K562 (cell line): Measurements from ENCODE around the gene CCNY.

Experiments used
- RFX7 ChIP-seq: fragments of 250-450 bp; sonication (Bioruptor Pico); IDR thresholded peaks from 2 replicates; pipeline ENCODE4 v1.5.1; 2021; ENCODE audit warnings: mild to moderate bottlenecking
- SMARCE1 ChIP-seq: fragments of 450-650 bp; IDR thresholded peaks from 2 replicates; pipeline ENCODE4 v1.7.1; 2016; ENCODE audit warnings: mild to moderate bottlenecking
- ZNF75A ChIP-seq: fragments of 450-650 bp; formaldehyde crosslinking; IDR thresholded peaks from 2 replicates; pipeline ENCODE4 v1.4.0; 2020; ENCODE audit warnings: mild to moderate bottlenecking
- TF ChIP-seq, protein P1 (sequence below): fragments of 200-800 bp; sonication (Bioruptor generic); IDR thresholded peaks from 2 replicates; pipeline ENCODE4 v1.6.1; 2016; ENCODE audit warnings: missing genetic modification characterization, missing compliant biosample characterization

DNA sequence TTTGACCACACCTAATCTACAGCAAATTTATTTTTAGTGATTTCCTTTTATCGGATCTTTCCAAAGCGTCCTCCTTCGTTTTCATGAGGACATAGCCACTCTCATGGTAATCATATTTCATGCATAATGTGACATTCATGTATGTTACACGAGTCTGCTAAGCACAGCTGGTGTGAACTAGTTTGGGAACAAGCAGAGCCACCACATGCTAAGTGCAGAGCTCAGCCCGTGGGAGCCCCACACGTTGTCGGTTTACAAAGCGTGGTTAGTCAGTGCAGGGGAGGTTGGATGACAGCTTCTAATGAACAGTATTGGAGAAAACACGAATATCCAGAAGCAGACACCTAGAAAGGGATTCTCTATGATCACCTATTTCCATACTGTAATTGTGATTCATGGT is 190.4 kb downstream of the CCNY start:
- no peak for TF ChIP-seq SMARCE1
- TF ChIP-seq, protein P1, sequence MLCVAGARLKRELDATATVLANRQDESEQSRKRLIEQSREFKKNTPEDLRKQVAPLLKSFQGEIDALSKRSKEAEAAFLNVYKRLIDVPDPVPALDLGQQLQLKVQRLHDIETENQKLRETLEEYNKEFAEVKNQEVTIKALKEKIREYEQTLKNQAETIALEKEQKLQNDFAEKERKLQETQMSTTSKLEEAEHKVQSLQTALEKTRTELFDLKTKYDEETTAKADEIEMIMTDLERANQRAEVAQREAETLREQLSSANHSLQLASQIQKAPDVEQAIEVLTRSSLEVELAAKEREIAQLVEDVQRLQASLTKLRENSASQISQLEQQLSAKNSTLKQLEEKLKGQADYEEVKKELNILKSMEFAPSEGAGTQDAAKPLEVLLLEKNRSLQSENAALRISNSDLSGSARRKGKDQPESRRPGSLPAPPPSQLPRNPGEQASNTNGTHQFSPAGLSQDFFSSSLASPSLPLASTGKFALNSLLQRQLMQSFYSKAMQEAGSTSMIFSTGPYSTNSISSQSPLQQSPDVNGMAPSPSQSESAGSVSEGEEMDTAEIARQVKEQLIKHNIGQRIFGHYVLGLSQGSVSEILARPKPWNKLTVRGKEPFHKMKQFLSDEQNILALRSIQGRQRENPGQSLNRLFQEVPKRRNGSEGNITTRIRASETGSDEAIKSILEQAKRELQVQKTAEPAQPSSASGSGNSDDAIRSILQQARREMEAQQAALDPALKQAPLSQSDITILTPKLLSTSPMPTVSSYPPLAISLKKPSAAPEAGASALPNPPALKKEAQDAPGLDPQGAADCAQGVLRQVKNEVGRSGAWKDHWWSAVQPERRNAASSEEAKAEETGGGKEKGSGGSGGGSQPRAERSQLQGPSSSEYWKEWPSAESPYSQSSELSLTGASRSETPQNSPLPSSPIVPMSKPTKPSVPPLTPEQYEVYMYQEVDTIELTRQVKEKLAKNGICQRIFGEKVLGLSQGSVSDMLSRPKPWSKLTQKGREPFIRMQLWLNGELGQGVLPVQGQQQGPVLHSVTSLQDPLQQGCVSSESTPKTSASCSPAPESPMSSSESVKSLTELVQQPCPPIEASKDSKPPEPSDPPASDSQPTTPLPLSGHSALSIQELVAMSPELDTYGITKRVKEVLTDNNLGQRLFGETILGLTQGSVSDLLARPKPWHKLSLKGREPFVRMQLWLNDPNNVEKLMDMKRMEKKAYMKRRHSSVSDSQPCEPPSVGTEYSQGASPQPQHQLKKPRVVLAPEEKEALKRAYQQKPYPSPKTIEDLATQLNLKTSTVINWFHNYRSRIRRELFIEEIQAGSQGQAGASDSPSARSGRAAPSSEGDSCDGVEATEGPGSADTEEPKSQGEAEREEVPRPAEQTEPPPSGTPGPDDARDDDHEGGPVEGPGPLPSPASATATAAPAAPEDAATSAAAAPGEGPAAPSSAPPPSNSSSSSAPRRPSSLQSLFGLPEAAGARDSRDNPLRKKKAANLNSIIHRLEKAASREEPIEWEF, result no peak
- no peak for TF ChIP-seq RFX7 (CRISPR knock-in tag)
- TF ChIP-seq ZNF75A (CRISPR knock-in tag), result no peak
